HCT116 (cell line): ENCODE results near the gene IL1R1. TPM values are rescaled to one million over a fixed set of nuclear protein-coding genes. Genes with fewer than 3 reads are reported as not detected.

Source experiments
- ATAC-seq: fragments of 200-7000 bp; cut with Tn5 transposase; 2 replicates; pipeline ENCODE4 v1.9.1; 2020; ENCODE audit warnings: mild to moderate bottlenecking, moderate library complexity
- BruUV-seq: library from RNA; stranded (reverse); fragments of 400-500 nt; replicated peaks from 2 replicates; lab custom pipeline; 2021; lab: Mats Ljungman, UMichigan
- CTCF ChIA-PET: fragments of 300-600 bp; sonication (Branson Sonifier 250); formaldehyde crosslinking; loops from one replicate; lab custom pipeline; 2021; ENCODE audit warnings: antibody characterized with exemption; lab: Charles Lee
- POLR2A ChIA-PET: fragments of 300-600, 350-600 bp; sonication (Branson Sonifier 250); formaldehyde crosslinking; loops from one replicate; lab custom pipeline; 2021; ENCODE audit warnings: antibody characterized with exemption; lab: Charles Lee
- RAD21 ChIA-PET, 2 experiments: fragments of 300-600 bp; sonication (Branson Sonifier 250); formaldehyde crosslinking; loops; one replicate each; lab custom pipeline; 2023; ENCODE audit warnings: low total read pairs in 2 of 2; ENCODE audit not compliant: uncharacterized antibody in 2 of 2, unreplicated experiment in 2 of 2, low non-redundant PET in 1 of 2; lab: Charles Lee
- DNase-seq: peaks from one replicate; pipeline ENCODE4 v3.0.0-alpha.2; 2010; ENCODE audit warnings: low read depth, low spot score
- H2AFZ ChIP-seq: fragments of 200-600 bp; shearing (Covaris generic), sonication (generic); 2 replicates; pipeline ENCODE4 v1.6.1; 2017; ENCODE audit warnings: low read depth, mixed run types, mixed read lengths, antibody characterized with exemption, low read length; ENCODE audit not compliant: poor library complexity, severe bottlenecking
- H3K27ac ChIP-seq: 2 replicates; pipeline ENCODE4 v1.5.1; 2012; ENCODE audit warnings: low read depth, low read length
- H3K27me3 ChIP-seq: fragments of 200-600 bp; sonication (generic); 2 replicates; pipeline ENCODE4 v1.6.1; 2016; ENCODE audit warnings: mixed run types, low read length, mixed read lengths; ENCODE audit not compliant: insufficient read depth
- H3K36me3 ChIP-seq, 2 experiments: fragments of 200-500 bp in 1 of 2; fragments of 200-600 bp in 1 of 2; sonication (Bioruptor generic) in 1 of 2; sonication (generic) in 1 of 2; 2 replicates each; pipeline versions ENCODE4 v1.5.1 to v1.6.1; 2014 to 2016; ENCODE audit warnings: low read length in 2 of 2, inconsistent platforms in 1 of 2, mixed read lengths in 1 of 2, mixed run types in 1 of 2; ENCODE audit not compliant: insufficient read depth in 2 of 2, control insufficient read depth in 1 of 2
- H3K4me1 ChIP-seq, 2 experiments: fragments of 200-600 bp in 1 of 2; sonication (generic) in 1 of 2; 2 replicates each; pipeline versions ENCODE4 v1.5.1 to v1.6.1; 2012 to 2017; ENCODE audit warnings: low read length in 2 of 2, inconsistent platforms in 1 of 2, mild to moderate bottlenecking in 1 of 2, mixed read lengths in 1 of 2, mixed run types in 1 of 2, moderate library complexity in 1 of 2; ENCODE audit not compliant: insufficient read depth in 2 of 2, control insufficient read depth in 1 of 2
- H3K4me2 ChIP-seq: fragments of 200-600 bp; sonication (generic); 2 replicates; pipeline ENCODE4 v1.6.1; 2017; ENCODE audit warnings: mixed run types, low read length, mixed read lengths
- H3K4me3 ChIP-seq, 2 experiments: fragments of 200-600 bp in 1 of 2; sonication (generic) in 1 of 2; replicated peaks in 1 of 2; 2 replicates each; pipeline ENCODE4 v1.5.1; 2011 to 2016; ENCODE audit warnings: low read length in 2 of 2, control low read depth in 1 of 2, low read depth in 1 of 2, mild to moderate bottlenecking in 1 of 2, mixed read lengths in 1 of 2, mixed run types in 1 of 2
- H3K79me2 ChIP-seq: fragments of 200-600 bp; sonication (generic); 2 replicates; pipeline ENCODE4 v1.6.1; 2017; ENCODE audit warnings: mild to moderate bottlenecking, mixed run types, low read length, moderate library complexity, mixed read lengths; ENCODE audit not compliant: insufficient read depth
- H3K9ac ChIP-seq: fragments of 200-600 bp; sonication (generic); 2 replicates; pipeline ENCODE4 v1.6.1; 2016; ENCODE audit warnings: low read length, mixed read lengths
- H3K9me2 ChIP-seq: fragments of 200-600 bp; sonication (generic), shearing (Covaris generic); 2 replicates; pipeline ENCODE4 v1.6.1; 2017; ENCODE audit warnings: mixed run types, mild to moderate bottlenecking, moderate library complexity; ENCODE audit not compliant: insufficient read depth
- H3K9me3 ChIP-seq, 2 experiments: fragments of 200-500 bp in 1 of 2; fragments of 200-600 bp in 1 of 2; sonication (Bioruptor generic) in 1 of 2; sonication (generic) in 1 of 2; 2 replicates each; pipeline ENCODE4 v1.6.1; 2014 to 2017; ENCODE audit warnings: low read length in 2 of 2, mixed read lengths in 2 of 2, inconsistent platforms in 1 of 2, low read depth in 1 of 2, mild to moderate bottlenecking in 1 of 2, mixed run types in 1 of 2, moderate library complexity in 1 of 2; ENCODE audit not compliant: control insufficient read depth in 1 of 2, insufficient read depth in 1 of 2
- H4K20me1 ChIP-seq: fragments of 200-600 bp; sonication (generic), shearing (Covaris generic); 2 replicates; pipeline ENCODE4 v1.6.1; 2017; ENCODE audit warnings: mixed run types, mild to moderate bottlenecking, moderate library complexity; ENCODE audit not compliant: insufficient read depth
- ATF3 ChIP-seq: IDR thresholded peaks from 2 replicates; pipeline ENCODE4 v1.6.1; 2012
- CTCF ChIP-seq, 3 experiments: fragments of 200-600 bp in 1 of 3; sonication (generic) in 1 of 3; IDR thresholded peaks in 2 of 3; conservative IDR thresholded peaks in 1 of 3; 2 replicates each; pipeline ENCODE4 v1.5.1; 2012 to 2017; ENCODE audit warnings: low read depth in 2 of 3, low read length in 2 of 3, antibody characterized with exemption in 1 of 3, borderline replicate concordance in 1 of 3, control low read depth in 1 of 3, mild to moderate bottlenecking in 1 of 3, mixed read lengths in 1 of 3, mixed run types in 1 of 3, moderate library complexity in 1 of 3; ENCODE audit not compliant: insufficient read depth in 1 of 3
- EGR1 ChIP-seq: IDR thresholded peaks from 2 replicates; pipeline ENCODE4 v1.6.1; 2012; ENCODE audit warnings: low read depth
- ELF1 ChIP-seq: IDR thresholded peaks from 2 replicates; pipeline ENCODE4 v1.6.1; 2012; ENCODE audit warnings: low read depth, borderline replicate concordance
- EZH2 ChIP-seq: fragments of 200-600 bp; sonication (generic); IDR thresholded peaks from 2 replicates; pipeline ENCODE4 v1.6.1; 2017; ENCODE audit warnings: antibody characterized with exemption, mixed run types
- FOSL1 ChIP-seq: IDR thresholded peaks from 2 replicates; pipeline ENCODE4 v1.6.1; 2012; ENCODE audit warnings: low read depth
- JUND ChIP-seq: IDR thresholded peaks from 2 replicates; pipeline ENCODE4 v1.6.1; 2012
- MAX ChIP-seq: IDR thresholded peaks from 2 replicates; pipeline ENCODE4 v1.6.1; 2012
- POLR2A ChIP-seq: IDR thresholded peaks from 2 replicates; pipeline ENCODE4 v1.7.0; 2011; ENCODE audit warnings: borderline replicate concordance; ENCODE audit not compliant: insufficient read depth, insufficient read length; ENCODE audit errors: extremely low read depth
- POLR2AphosphoS5 ChIP-seq: IDR thresholded peaks from 2 replicates; pipeline ENCODE4 v1.6.1; 2011; ENCODE audit warnings: mild to moderate bottlenecking, low read depth, low read length, moderate library complexity
- RAD21 ChIP-seq: IDR thresholded peaks from 2 replicates; pipeline ENCODE4 v1.6.1; 2012; ENCODE audit warnings: low read depth, mild to moderate bottlenecking
- SIN3A ChIP-seq: IDR thresholded peaks from 2 replicates; pipeline ENCODE4 v1.6.1; 2012; ENCODE audit warnings: low read depth
- SP1 ChIP-seq: IDR thresholded peaks from 2 replicates; pipeline ENCODE4 v1.6.1; 2012; ENCODE audit warnings: low read depth
- SRF ChIP-seq: IDR thresholded peaks from 2 replicates; pipeline ENCODE4 v1.6.1; 2012; ENCODE audit warnings: low read depth
- TCF7L2 ChIP-seq: IDR thresholded peaks from 2 replicates; pipeline ENCODE4 v1.7.0; 2011; ENCODE audit warnings: borderline replicate concordance, inconsistent platforms; ENCODE audit not compliant: insufficient read depth, insufficient read length; ENCODE audit errors: extremely low read depth
- ZBTB33 ChIP-seq: IDR thresholded peaks from 2 replicates; pipeline ENCODE4 v1.6.1; 2011; ENCODE audit warnings: mild to moderate bottlenecking, low read length, moderate library complexity; ENCODE audit not compliant: insufficient replicate concordance; ENCODE audit errors: extremely low read depth
- ZFX ChIP-seq: fragments of 450-650 bp; IDR thresholded peaks from 2 replicates; pipeline ENCODE4 v1.6.1; 2017
- ZNF274 ChIP-seq: fragments of 200-500 bp; sonication (Bioruptor generic); IDR thresholded peaks from 2 replicates; pipeline ENCODE4 v1.6.1; 2014; ENCODE audit warnings: mild to moderate bottlenecking, low read depth, low read length, inconsistent platforms
- intact Hi-C: fragments of 100-400 bp; cut with micrococcal nuclease; formaldehyde crosslinking; loops from 2 replicates; pipeline ENCODE4 v1.10.0; 2022
- total RNA-seq: library from RNA; stranded (reverse); gene quantifications from one replicate; pipeline ENCODE4 v1.2.1, GENCODE V29; 2021; ENCODE audit not compliant: unreplicated experiment

IL1R1 gene
- total RNA-seq, 1 experiment from 2014 or later = 5.3 TPM

- TF ChIP-seq RAD21 (no peak), POLR2AphosphoS5 (no peak), POLR2A (no peak)
Observed at GRCh38 chr2:102138331-102138730, 4.2 kb upstream of the IL1R1 start (continued).

GRCh38 chr2:102139851-102140250 is 2.7 kb upstream of the IL1R1 start:
- POLR2A ChIA-PET = no interaction called here
- Histone ChIP-seq H3K79me2 (no peaks in the 10 kb centered on the region), H2AFZ (no peak overlapping the region), H3K9me3 (no peaks in the 10 kb centered on the region), H3K4me2 (no peak overlapping the region), H3K4me3 (no peak overlapping the region), H3K9ac (no peak overlapping the region), H3K27ac (no peak overlapping the region), H3K9me2 (no peaks in the 10 kb centered on the region; the same call in 1 of the 2 replicates), H4K20me1 (no peaks in the 10 kb centered on the region), H3K36me3 (no peaks in the 10 kb centered on the region), H3K27me3 (no peaks in the 10 kb centered on the region), H3K4me1 (peaks cover 0 to 20% of the 10 kb centered on the region in 2 experiments; a peak in 2 of 4 replicates)
- BruUV-seq = no TSS peak
- TF ChIP-seq FOSL1 = no peak
- no peak for TF ChIP-seq MAX
- intact Hi-C loops = no loop called here
- CTCF ChIA-PET = no interaction called here
- ATAC-seq (no peak), DNase-seq (no peak)
- RAD21 ChIA-PET = no interaction called here

- no peaks in the 10 kb centered on the region for H3K27me3 ChIP-seq
- POLR2A ChIA-PET = no interaction called here
- ATAC-seq (no peak), DNase-seq (no peak)
- H3K4me3 ChIP-seq = no peak overlapping the region
- intact Hi-C loops = no loop called here
- CTCF ChIA-PET = no interaction called here
- H3K4me2 ChIP-seq = no peak overlapping the region
- H3K27ac ChIP-seq = no peak overlapping the region
- no peaks in the 10 kb centered on the region for H3K9me3 ChIP-seq
- peaks cover 0 to 20% of the 10 kb centered on the region in 2 experiments; a peak in 2 of 4 replicates for H3K4me1 ChIP-seq
- no peak overlapping the region for H3K9ac ChIP-seq
- no peaks in the 10 kb centered on the region; the same call in 1 of the 2 replicates for H3K9me2 ChIP-seq
- no peak overlapping the region for H2AFZ ChIP-seq
- no peaks in the 10 kb centered on the region for H3K36me3 ChIP-seq
- BruUV-seq = no TSS peak
- H4K20me1 ChIP-seq = no peaks in the 10 kb centered on the region
- RAD21 ChIA-PET = no interaction called here
- H3K79me2 ChIP-seq = no peaks in the 10 kb centered on the region
- TF ChIP-seq EZH2 (no peak), ZBTB33 (no peak), ZFX (no peak), ZNF274 (no peak), CTCF (IDR thresholded peaks at IDR 0.05 in 2 of 3, conservative IDR thresholded peaks at IDR 0.05 in 1 of 3; ENCODE audit: borderline replicate concordance in 1 of 3, insufficient read depth in 1 of 3, low read depth in 2 of 3, low read length in 2 of 3) (no peak), EGR1 (no peak), ATF3 (no peak), SRF (no peak), ELF1 (no peak), TCF7L2 (no peak), JUND (no peak), SIN3A (no peak), SP1 (no peak)
Observed at GRCh38 chr2:102140377-102140776, 2.2 kb upstream of the IL1R1 start.
